Neural cell (in vitro differentiated cells): Measurements from ENCODE around the gene MEGF6.

ENCODE experiments used
- CTCF ChIP-seq: fragments of 450-650 bp; IDR thresholded peaks from 2 replicates; pipeline ENCODE4 v1.5.1; 2014; ENCODE audit warnings: antibody characterized with exemption, mild to moderate bottlenecking, moderate library complexity; ENCODE audit not compliant: poor library complexity, severe bottlenecking
- EZH2 ChIP-seq: fragments of 200-600, 300-800 bp; shearing (Covaris generic), sonication (generic); IDR thresholded peaks from 2 replicates; pipeline ENCODE4 v1.6.1; 2014; ENCODE audit warnings: antibody characterized with exemption, low read length, borderline replicate concordance, mild to moderate bottlenecking; ENCODE audit not compliant: insufficient read depth, poor library complexity, severe bottlenecking
- TAF1 ChIP-seq: IDR thresholded peaks from 2 replicates; pipeline ENCODE4 v1.6.1; 2012; ENCODE audit warnings: low read depth

GRCh38 chr1:3586986-3587759, 24.1 kb downstream of the MEGF6 start:
- TF ChIP-seq CTCF (no peak), TAF1 (no peak), EZH2 (no peak)
